HepG2 (cell line): ENCODE results near the gene PYGL. TPM values are rescaled to one million over a fixed set of nuclear protein-coding genes. Genes with fewer than 3 reads are reported as not detected.

ENCODE experiments used
- ATAC-seq: fragments of 200-7000 bp; cut with Tn5 transposase; 3 replicates; pipeline ENCODE4 v1.9.1; 2020; ENCODE audit warnings: mild to moderate bottlenecking, moderate library complexity
- BruUV-seq: library from RNA; stranded (reverse); fragments of 400-500 nt; replicated peaks from 2 replicates; lab custom pipeline; 2021; lab: Mats Ljungman, UMichigan
- CTCF ChIA-PET: fragments of 300-600 bp; formaldehyde crosslinking; extraction: SDS; loops from one replicate; lab custom pipeline; 2021; ENCODE audit warnings: low total read pairs, inconsistent platforms, low intra/inter-chr PET ratio; lab: Yijun Ruan, JAX
- POLR2A ChIA-PET: fragments of 350-600 bp; sonication (Branson Sonifier 250); formaldehyde crosslinking; loops from one replicate; lab custom pipeline; 2020; ENCODE audit warnings: antibody characterized with exemption, inconsistent platforms; lab: Yijun Ruan, JAX
- DNase-seq: peaks from one replicate; pipeline ENCODE4 v3.0.0-alpha.2; 2015; ENCODE audit warnings: low spot score
- FAIRE-seq: peaks from 3 replicates; lab custom pipeline; 2011; peaks lifted over from hg19 to GRCh38; lab: Jason Lieb, UNC
- H2AFZ ChIP-seq: one replicate; pipeline ENCODE4 v1.6.1; 2011; ENCODE audit warnings: low read length, inconsistent platforms
- H3K27ac ChIP-seq: fragments of 300-600 bp; 3 replicates; pipeline ENCODE4 v1.8.0; 2011; ENCODE audit warnings: mixed run types, mild to moderate bottlenecking, mixed read lengths, low read length, inconsistent platforms; ENCODE audit not compliant: insufficient read depth; ENCODE audit errors: extremely low read length
- H3K27me3 ChIP-seq, 2 experiments: fragments of 200-600 bp in 1 of 2; 2 replicates in 1 of 2; 3 replicates in 1 of 2; pipeline versions ENCODE4 v1.6.0 to v1.8.0; 2011; ENCODE audit warnings: low read length in 2 of 2, mild to moderate bottlenecking in 2 of 2, moderate library complexity in 2 of 2, inconsistent platforms in 1 of 2; ENCODE audit not compliant: insufficient read depth in 2 of 2, control insufficient read depth in 1 of 2
- H3K36me3 ChIP-seq, 2 experiments: fragments of 200-600 bp in 1 of 2; replicated peaks in 1 of 2; 2 replicates in 1 of 2; 3 replicates in 1 of 2; pipeline versions ENCODE4 v1.5.1 to v1.8.0; 2011; ENCODE audit warnings: low read length in 2 of 2, inconsistent platforms in 1 of 2; ENCODE audit not compliant: insufficient read depth in 2 of 2, control insufficient read depth in 1 of 2
- H3K4me1 ChIP-seq: 2 replicates; pipeline ENCODE4 v1.5.1; 2012; ENCODE audit warnings: low read length, inconsistent platforms; ENCODE audit not compliant: insufficient read depth
- H3K4me2 ChIP-seq: 2 replicates; pipeline ENCODE4 v1.6.0; 2011; ENCODE audit warnings: low read depth, low read length, inconsistent platforms
- H3K4me3 ChIP-seq, 3 experiments: fragments of 200-600 bp in 1 of 3; sonication (generic), shearing (Covaris generic) in 1 of 3; replicated peaks in 1 of 3; 2 replicates each; pipeline ENCODE4 v1.5.1; 2011 to 2016; ENCODE audit warnings: low read length in 3 of 3, inconsistent platforms in 2 of 3, low read depth in 2 of 3, mild to moderate bottlenecking in 2 of 3, control low read depth in 1 of 3, mixed read lengths in 1 of 3; ENCODE audit not compliant: insufficient read depth in 1 of 3
- H3K79me2 ChIP-seq: one replicate; pipeline ENCODE4 v1.6.1; 2011; ENCODE audit warnings: low read length, inconsistent platforms; ENCODE audit not compliant: insufficient read depth
- H3K9ac ChIP-seq: 2 replicates; pipeline ENCODE4 v1.6.0; 2011; ENCODE audit warnings: mild to moderate bottlenecking, low read depth, low read length, inconsistent platforms; ENCODE audit not compliant: insufficient read depth
- H3K9me3 ChIP-seq: 2 replicates; pipeline ENCODE4 v1.5.1; 2012; ENCODE audit warnings: mild to moderate bottlenecking, low read length
- H4K20me1 ChIP-seq: 2 replicates; pipeline ENCODE4 v1.6.0; 2011; ENCODE audit warnings: inconsistent platforms, mild to moderate bottlenecking, low read length, moderate library complexity; ENCODE audit not compliant: insufficient read depth
- ARNT2 ChIP-seq: sonication (generic); formaldehyde crosslinking; IDR thresholded peaks from 2 replicates; pipeline ENCODE4 v1.8.0; 2022; ENCODE audit warnings: mild to moderate bottlenecking, low read depth, missing genetic modification reagents, moderate library complexity
- EHMT2 ChIP-seq: fragments of 200-600 bp; sonication (generic); IDR thresholded peaks from 2 replicates; pipeline ENCODE4 v1.7.0; 2017; ENCODE audit warnings: antibody characterized with exemption, low read depth, low read length, borderline replicate concordance
- GABPA ChIP-seq, 2 experiments: IDR thresholded peaks; 2 replicates each; pipeline ENCODE4 v1.6.1; 2011 to 2016; ENCODE audit warnings: low read depth in 2 of 2, low read length in 1 of 2, missing biosample characterization in 1 of 2, missing genetic modification characterization in 1 of 2
- GATA4 ChIP-seq: sonication (generic); IDR thresholded peaks from 2 replicates; pipeline ENCODE4 v1.6.1; 2016; ENCODE audit warnings: antibody characterized with exemption, low read depth, borderline replicate concordance
- MIER3 ChIP-seq: IDR thresholded peaks from 2 replicates; pipeline ENCODE4 v1.6.1; 2016; ENCODE audit warnings: missing compliant biosample characterization, borderline replicate concordance
- NR2F2 ChIP-seq: IDR thresholded peaks from 2 replicates; pipeline ENCODE4 v1.6.1; 2012; ENCODE audit warnings: low read depth, inconsistent platforms, borderline replicate concordance
- PHF21A ChIP-seq: sonication (generic); formaldehyde crosslinking; IDR thresholded peaks from 2 replicates; pipeline ENCODE4 v1.5.0; 2020; ENCODE audit warnings: mild to moderate bottlenecking, missing genetic modification reagents
- RBAK ChIP-seq: sonication (generic); formaldehyde crosslinking; IDR thresholded peaks from 2 replicates; pipeline ENCODE4 v1.5.1; 2020; ENCODE audit warnings: mild to moderate bottlenecking, missing genetic modification reagents
- RFX1 ChIP-seq: fragments of 450-650 bp; IDR thresholded peaks from 2 replicates; pipeline ENCODE4 v1.6.1; 2017
- SETDB1 ChIP-seq: sonication (generic); formaldehyde crosslinking; IDR thresholded peaks from 2 replicates; pipeline ENCODE4 v1.5.1; 2020; ENCODE audit warnings: missing genetic modification reagents, mild to moderate bottlenecking, borderline replicate concordance
- SMARCE1 ChIP-seq: fragments of 450-650 bp; IDR thresholded peaks from 2 replicates; pipeline ENCODE4 v1.6.1; 2017; ENCODE audit warnings: borderline replicate concordance
- SNAPC4 ChIP-seq: sonication (generic); formaldehyde crosslinking; IDR thresholded peaks from 2 replicates; pipeline ENCODE4 v1.4.0; 2020; ENCODE audit warnings: mild to moderate bottlenecking, missing genetic modification reagents
- SOX6 ChIP-seq, 2 experiments: fragments of 450-650 bp in 1 of 2; sonication (generic) in 1 of 2; formaldehyde crosslinking in 1 of 2; IDR thresholded peaks; 2 replicates each; pipeline versions ENCODE4 v1.4.0 to v1.6.1; 2017 to 2020; ENCODE audit warnings: antibody characterized with exemption in 1 of 2, mild to moderate bottlenecking in 1 of 2, missing genetic modification reagents in 1 of 2
- ZMAT3 ChIP-seq: sonication (generic); formaldehyde crosslinking; conservative IDR thresholded peaks from 2 replicates; pipeline ENCODE4 v1.7.0; 2021; ENCODE audit warnings: missing genetic modification reagents
- ZNF326 ChIP-seq: sonication (generic); formaldehyde crosslinking; IDR thresholded peaks from 2 replicates; pipeline ENCODE4 v1.4.0; 2020; ENCODE audit warnings: missing genetic modification reagents, borderline replicate concordance
- ZNF652 ChIP-seq: IDR thresholded peaks from 2 replicates; pipeline ENCODE4 v1.6.1; 2016; ENCODE audit warnings: low read depth, borderline replicate concordance
- ZNF800 ChIP-seq: sonication (generic); formaldehyde crosslinking; IDR thresholded peaks from 2 replicates; pipeline ENCODE4 v1.4.0; 2020; ENCODE audit warnings: missing genetic modification reagents
- ZNF83 ChIP-seq: sonication (generic); formaldehyde crosslinking; IDR thresholded peaks from 2 replicates; pipeline ENCODE4 v1.4.0; 2020; ENCODE audit warnings: missing genetic modification reagents, mild to moderate bottlenecking, borderline replicate concordance
- ZNF878 ChIP-seq: sonication (generic); formaldehyde crosslinking; IDR thresholded peaks from 2 replicates; pipeline ENCODE4 v1.8.1; 2023; ENCODE audit warnings: mild to moderate bottlenecking, missing genetic modification reagents, moderate library complexity
- WGBS: methylation state at CpG from one replicate; pipeline ENCODE4 v1.1.6; 2017; ENCODE audit warnings: low lambda C conversion rate; 5-methylcytosine and 5-hydroxymethylcytosine counted together
- in situ Hi-C: cut with HindIII; loops from 2 replicates; pipeline ENCODE4 v1.10.0; 2017; ENCODE audit warnings: low pct_unique_long_range_greater_than_20kb; ENCODE audit not compliant: extremely low pct_ligation_motif_present
- intact Hi-C: fragments of 100-400 bp; cut with micrococcal nuclease; formaldehyde crosslinking; loops from one replicate; pipeline ENCODE4 v1.10.0; 2022; ENCODE audit not compliant: unreplicated experiment
- polyA plus RNA-seq, 8 experiments: library from polyadenylated mRNA; depleted of rRNA in 3 of 8; stranded (reverse) in 7 of 8; unstranded in 1 of 8; fragments of >200 nt; fragmentation: Illumina TruSeq in 4 of 8; extraction: Trizol in 4 of 8; gene quantifications; 2 replicates each; pipeline versions ENCODE4 v1.2.1 to v1.2.3, GENCODE V29; 2011 to 2016; ENCODE audit warnings: low read depth in 4 of 8, missing spikeins in 1 of 8, mixed read lengths in 1 of 8; ENCODE audit not compliant: insufficient read depth in 1 of 8
- total RNA-seq, 5 experiments: library from RNA; depleted of rRNA; stranded (reverse); fragments of >200 nt; fragmentation: Illumina TruSeq; extraction: Trizol; gene quantifications; 2 replicates each; pipeline ENCODE4 v1.2.3, GENCODE V29; 2016; ENCODE audit warnings: low read depth in 1 of 5

PYGL gene
- total and polyA plus RNA-seq, 2 of the 13 experiments (the other 11 are each of a cell fraction or from before 2014, with no cell fraction given), result 98.4 to 110 TPM

- CTCF ChIA-PET, result no interaction called here
These were observed 29.8 kb upstream of the PYGL start for GRCh38 chr14:50974118-50974517.

More at GRCh38 chr14:50974118-50974517, 29.8 kb upstream of the PYGL start:
- H3K9me3 ChIP-seq, result no peaks in the 10 kb centered on the region
- H3K9ac ChIP-seq, result no peak overlapping the region
- no TSS peak for BruUV-seq
- H4K20me1 ChIP-seq, result no peaks in the 10 kb centered on the region
- FAIRE-seq (no peak), DNase-seq (no peak), ATAC-seq (no peak; the same call in 2 of the 3 replicates)
- in situ Hi-C loops, result no loop called here
- H3K4me2 ChIP-seq, result no peak overlapping the region
- no peaks in the 10 kb centered on the region for H3K36me3 ChIP-seq
- 16% methylated on average over 5 of the region's 5 CpGs for WGBS
- no peak overlapping the region for H3K4me3 ChIP-seq
- H3K27ac ChIP-seq, result no peak overlapping the region
- TF ChIP-seq RFX1 (no peak), MIER3 (CRISPR knock-in tag) (no peak), GATA4 (no peak), ARNT2 (CRISPR knock-in tag) (no peak), SETDB1 (CRISPR knock-in tag) (no peak), ZNF83 (CRISPR knock-in tag) (no peak), GABPA (IDR thresholded peaks at IDR 0.05; ENCODE audit: low read depth, low read length) (no peak), GABPA (CRISPR knock-in tag; IDR thresholded peaks at IDR 0.05; ENCODE audit: low read depth) (no peak), SNAPC4 (CRISPR knock-in tag) (no peak), ZNF652 (CRISPR knock-in tag) (no peak), PHF21A (CRISPR knock-in tag) (no peak), RBAK (CRISPR knock-in tag) (no peak), ZNF800 (CRISPR knock-in tag) (no peak), ZNF326 (no peak), ZNF878 (CRISPR knock-in tag) (no peak), NR2F2 (no peak), SOX6 (IDR thresholded peaks at IDR 0.05) (no peak), SOX6 (CRISPR knock-in tag; IDR thresholded peaks at IDR 0.05) (no peak), EHMT2 (no peak), ZMAT3 (no peak), SMARCE1 (no peak)
- no peaks in the 10 kb centered on the region for H3K4me1 ChIP-seq
- peaks cover 1 to 22% of the 10 kb centered on the region in 2 experiments; a peak in 3 of 5 replicates for H3K27me3 ChIP-seq
- POLR2A ChIA-PET, result no interaction called here
- no peaks in the 10 kb centered on the region for H3K79me2 ChIP-seq
- no peak overlapping the region for H2AFZ ChIP-seq
- intact Hi-C loops, result no loop called here
